GM23248 (cell line): ENCODE results near the gene NGF. TPM values are rescaled to one million over a fixed set of nuclear protein-coding genes. Genes with fewer than 3 reads are reported as not detected.

Experiments used
- DNase-seq: peaks from one replicate; pipeline ENCODE4 v3.0.0-alpha.2; 2015
- H2AFZ ChIP-seq: fragments of 200-600 bp; sonication (generic); 2 replicates; pipeline ENCODE4 v1.6.1; 2016; ENCODE audit warnings: antibody characterized with exemption
- H3F3A ChIP-seq: fragments of 200-600 bp; sonication (generic); 2 replicates; pipeline ENCODE4 v1.6.1; 2016; ENCODE audit warnings: mild to moderate bottlenecking, antibody characterized with exemption, mixed run types; ENCODE audit not compliant: insufficient read depth
- H3K27ac ChIP-seq: fragments of 200-600 bp; sonication (generic); 2 replicates; pipeline ENCODE4 v1.5.1; 2016; ENCODE audit warnings: mild to moderate bottlenecking
- H3K27me3 ChIP-seq: fragments of 200-600 bp; sonication (generic); replicated peaks from 2 replicates; pipeline ENCODE4 v1.6.1; 2016; ENCODE audit warnings: mild to moderate bottlenecking; ENCODE audit not compliant: insufficient read depth
- H3K36me3 ChIP-seq: fragments of 200-600 bp; sonication (generic); 2 replicates; pipeline ENCODE4 v1.6.1; 2016; ENCODE audit warnings: low read depth, mild to moderate bottlenecking
- H3K4me1 ChIP-seq: fragments of 200-600 bp; sonication (generic); 2 replicates; pipeline ENCODE4 v1.6.1; 2016; ENCODE audit warnings: mild to moderate bottlenecking; ENCODE audit not compliant: insufficient read depth
- H3K4me2 ChIP-seq: fragments of 200-600 bp; sonication (generic); one replicate; pipeline ENCODE4 v1.6.1; 2016; ENCODE audit warnings: mild to moderate bottlenecking; ENCODE audit not compliant: unreplicated experiment
- H3K4me3 ChIP-seq: fragments of 200-600 bp; sonication (generic); 2 replicates; pipeline ENCODE4 v1.5.1; 2016; ENCODE audit warnings: mild to moderate bottlenecking
- H3K79me2 ChIP-seq: fragments of 200-600 bp; sonication (generic); 2 replicates; pipeline ENCODE4 v1.6.1; 2016; ENCODE audit warnings: mild to moderate bottlenecking; ENCODE audit not compliant: insufficient read depth
- H3K9ac ChIP-seq: fragments of 200-600 bp; sonication (generic); 2 replicates; pipeline ENCODE4 v1.6.1; 2016; ENCODE audit warnings: mild to moderate bottlenecking
- H3K9me2 ChIP-seq: fragments of 200-600 bp; sonication (generic); 2 replicates; pipeline ENCODE4 v1.6.1; 2016; ENCODE audit warnings: mixed run types, mild to moderate bottlenecking, moderate library complexity; ENCODE audit not compliant: insufficient read depth
- H3K9me3 ChIP-seq: fragments of 200-600 bp; sonication (generic); one replicate; pipeline ENCODE4 v1.6.1; 2017; ENCODE audit warnings: low read depth
- H4K20me1 ChIP-seq: fragments of 200-600 bp; sonication (generic); 2 replicates; pipeline ENCODE4 v1.6.0; 2016; ENCODE audit not compliant: insufficient read depth
- EZH2 ChIP-seq: fragments of 200-600 bp; sonication (generic); IDR thresholded peaks from 2 replicates; pipeline ENCODE4 v1.6.1; 2018; ENCODE audit warnings: antibody characterized with exemption, mild to moderate bottlenecking; ENCODE audit not compliant: insufficient read depth, poor library complexity, severe bottlenecking
- EZH2phosphoT487 ChIP-seq: fragments of 200-600 bp; sonication (generic); IDR thresholded peaks from 2 replicates; pipeline ENCODE4 v1.6.1; 2018; ENCODE audit warnings: antibody characterized with exemption, moderate library complexity, mild to moderate bottlenecking, low read depth; ENCODE audit not compliant: insufficient read depth
- WGBS, 2 experiments: methylation state at CpG; one replicate each; pipeline ENCODE4 v1.1.6; 2015 to 2017; ENCODE audit warnings: low lambda C conversion rate in 2 of 2, low coverage in 1 of 2; ENCODE audit errors: missing lambda C conversion rate in 2 of 2; 5-methylcytosine and 5-hydroxymethylcytosine counted together
- in situ Hi-C: fragments of 300-500 bp; cut with MboI; formaldehyde crosslinking; loops from 2 replicates; pipeline ENCODE4 v1.15.0; 2020
- polyA plus RNA-seq: library from polyadenylated mRNA; unstranded; fragments of >200 nt; fragmentation: Nextera tagmentation; extraction: Ambion mirVana; gene quantifications from 2 replicates; pipeline ENCODE4 v1.2.1, GENCODE V29; 2016
- total RNA-seq: library from RNA; depleted of rRNA; stranded (reverse); fragments of >200 nt; shearing (Covaris generic); gene quantifications from 2 replicates; pipeline ENCODE4 v1.2.3, GENCODE V29; 2014

NGF gene
- total and polyA plus RNA-seq, 2 experiments from 2014 or later: 27.1 to 52.9 TPM

- TF ChIP-seq EZH2phosphoT487: no peak
- Histone ChIP-seq H3K4me3 (no peak overlapping the region), H3K4me2 (no peak overlapping the region), H3K79me2 (peaks cover 86% of the 10 kb centered on the region), H3K9me2 (no peaks in the 10 kb centered on the region), H2AFZ (no peak overlapping the region), H3K9me3 (no peaks in the 10 kb centered on the region), H3K36me3 (peaks cover 3% of the 10 kb centered on the region; the same call in 1 of the 2 replicates), H3K27ac (no peak overlapping the region), H4K20me1 (no peaks in the 10 kb centered on the region), H3F3A (peaks cover 82% of the 10 kb centered on the region), H3K27me3 (no peaks in the 10 kb centered on the region), H3K9ac (no peak overlapping the region; the same call in 1 of the 2 replicates), H3K4me1 (peaks cover 97% of the 10 kb centered on the region)
- peak; percentile 33 for DNase-seq
- 97 to 100% methylated on average over 3 of the region's 3 CpGs for WGBS, 2 experiments
- in situ Hi-C loops: no loop called here
Observed at GRCh38 chr1:115327270-115327669, 10.8 kb downstream of the NGF start.

DNA sequence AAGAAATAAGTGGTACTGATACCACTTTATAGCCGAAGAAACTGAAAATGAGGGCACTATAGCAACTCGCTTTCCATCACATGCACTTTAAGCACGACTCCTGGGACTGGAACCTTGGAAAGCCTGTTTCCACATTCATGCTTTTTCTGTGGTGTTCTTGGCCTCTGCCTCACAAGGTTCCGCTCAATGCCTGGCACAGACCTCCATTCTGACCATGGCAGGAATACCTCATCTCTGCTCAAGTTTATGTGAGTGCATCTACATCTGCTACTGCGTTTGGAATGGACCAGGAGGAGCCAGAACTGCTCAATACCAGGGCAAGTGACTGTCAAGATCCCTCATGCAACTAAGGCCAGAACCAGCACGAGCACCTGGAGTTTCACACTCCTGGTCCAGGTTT, 11.6 kb downstream of the NGF start:
- TF ChIP-seq EZH2: no peak
- no peak for TF ChIP-seq EZH2phosphoT487
- in situ Hi-C loops: no loop called here
- peaks cover 91% of the 10 kb centered on the region for H3K79me2 ChIP-seq

GRCh38 chr1:115325874-115326273, 12.2 kb downstream of the NGF start:
- no peak overlapping the region for H3K27ac ChIP-seq
- no peak for DNase-seq

More for the DNA sequence above, 11.6 kb downstream of the NGF start:
- H3K36me3 ChIP-seq: peaks cover 3% of the 10 kb centered on the region; the same call in 1 of the 2 replicates
- peaks cover 96% of the 10 kb centered on the region for H3K4me1 ChIP-seq
- DNase-seq: no peak
- peaks cover 81% of the 10 kb centered on the region for H3F3A ChIP-seq
- H3K4me3 ChIP-seq: no peak overlapping the region
- no peak overlapping the region for H3K27ac ChIP-seq
- H3K9me2 ChIP-seq: no peaks in the 10 kb centered on the region
- no peak overlapping the region for H3K9ac ChIP-seq
- H4K20me1 ChIP-seq: no peaks in the 10 kb centered on the region
- H3K9me3 ChIP-seq: no peaks in the 10 kb centered on the region
- 95 to 97% methylated on average over 6 of the region's 6 CpGs for WGBS, 2 experiments
- no peaks in the 10 kb centered on the region for H3K27me3 ChIP-seq
- H3K4me2 ChIP-seq: no peak overlapping the region
- no peak overlapping the region for H2AFZ ChIP-seq

GRCh38 chr1:115324649-115325420, 13.2 kb downstream of the NGF start:
- Histone ChIP-seq H3K27ac (0 out of 2 replicates have a peak overlapping the region, but pooled peaks have one; percentile 72), H3K4me1 (peaks cover 92% of the 10 kb centered on the region), H3K9me3 (no peaks in the 10 kb centered on the region), H3K4me2 (no peak overlapping the region), H2AFZ (no peak overlapping the region), H3K27me3 (no peaks in the 10 kb centered on the region), H3K79me2 (peaks cover 100% of the 10 kb centered on the region), H3K9me2 (no peaks in the 10 kb centered on the region), H3F3A (peaks cover 83% of the 10 kb centered on the region), H4K20me1 (no peaks in the 10 kb centered on the region), H3K36me3 (peaks cover 7% of the 10 kb centered on the region), H3K9ac (no peak overlapping the region), H3K4me3 (no peak overlapping the region)
- DNase-seq: no peak
- WGBS, 2 experiments: 91 to 93% methylated on average over 8 of the region's 8 CpGs
- in situ Hi-C loops: no loop called here
- TF ChIP-seq EZH2phosphoT487: no peak
- no peak for TF ChIP-seq EZH2

More at GRCh38 chr1:115325874-115326273, 12.2 kb downstream of the NGF start:
- Histone ChIP-seq H3K4me3 (no peak overlapping the region), H3K9ac (no peak overlapping the region), H3K79me2 (peaks cover 91% of the 10 kb centered on the region), H3K36me3 (peaks cover 3% of the 10 kb centered on the region; the same call in 1 of the 2 replicates), H3F3A (peaks cover 81% of the 10 kb centered on the region), H3K9me2 (no peaks in the 10 kb centered on the region), H3K4me2 (no peak overlapping the region), H3K4me1 (peaks cover 95% of the 10 kb centered on the region), H4K20me1 (no peaks in the 10 kb centered on the region), H3K27me3 (no peaks in the 10 kb centered on the region), H3K9me3 (no peaks in the 10 kb centered on the region), H2AFZ (no peak overlapping the region)
- no peak for TF ChIP-seq EZH2phosphoT487
- no peak for TF ChIP-seq EZH2
- in situ Hi-C loops: no loop called here
- WGBS, 2 experiments: 78 to 93% methylated on average over 5 of the region's 5 CpGs
